Limb (tissue), 2 donors: ENCODE results near the gene RPL10A.

ENCODE experiments used
- DNase-seq, 2 donors: peaks; one replicate each; pipeline ENCODE4 v3.0.0-alpha.2; 2016; ENCODE audit errors: extremely low spot score in 2 of 2

RPL10A gene

DNA sequence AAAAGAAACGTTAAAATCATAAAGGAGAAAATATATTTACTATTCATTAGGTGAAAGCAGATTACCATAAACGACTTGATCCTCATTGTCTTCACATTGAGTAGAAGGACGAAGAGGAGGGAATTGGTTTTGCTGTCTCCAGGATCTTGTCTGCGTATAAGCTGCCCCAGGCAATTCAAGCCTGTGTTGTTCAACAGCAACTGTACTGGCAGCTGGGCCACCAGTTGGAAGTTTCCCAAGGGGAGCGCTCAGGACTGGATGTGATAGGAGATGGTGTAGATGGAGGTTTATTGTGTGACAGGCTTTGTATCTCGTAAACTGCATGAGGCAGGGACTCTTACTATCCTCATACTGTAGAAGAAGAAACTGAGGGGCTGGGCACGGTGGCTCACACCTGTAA, 20.0 kb upstream of the RPL10A start:
- no peak for DNase-seq

DNA sequence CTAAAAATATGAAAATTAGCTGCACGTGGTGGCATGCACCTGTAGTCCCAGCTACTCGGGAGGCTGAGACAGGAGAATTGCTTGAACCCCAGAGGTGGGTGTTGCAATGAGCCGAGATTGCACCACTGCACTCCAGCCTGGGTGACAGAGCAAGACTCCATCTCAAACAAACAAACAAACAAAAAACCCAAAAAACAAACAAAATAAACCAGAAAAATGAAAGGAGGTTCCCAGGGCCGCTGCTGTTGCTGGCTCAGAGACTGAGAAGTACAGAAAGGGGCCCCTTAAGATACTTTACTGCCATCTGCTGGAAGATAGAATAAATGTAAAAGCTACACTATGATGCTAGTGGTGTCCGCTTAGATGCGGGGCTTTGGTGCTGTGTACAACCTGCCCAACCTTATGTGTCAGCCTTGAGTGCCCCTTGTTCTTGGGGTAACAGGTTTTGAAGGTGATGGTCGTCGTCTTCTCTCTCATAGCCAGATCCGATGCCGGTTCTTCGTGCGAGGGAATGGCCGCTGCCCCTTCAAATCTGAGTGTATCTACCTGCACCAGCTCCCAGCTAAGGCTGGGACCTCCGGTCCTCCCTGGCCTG, 18.8 kb upstream of the RPL10A start:
- DNase-seq: peak in 1 of 2 donors; percentile 88

DNA sequence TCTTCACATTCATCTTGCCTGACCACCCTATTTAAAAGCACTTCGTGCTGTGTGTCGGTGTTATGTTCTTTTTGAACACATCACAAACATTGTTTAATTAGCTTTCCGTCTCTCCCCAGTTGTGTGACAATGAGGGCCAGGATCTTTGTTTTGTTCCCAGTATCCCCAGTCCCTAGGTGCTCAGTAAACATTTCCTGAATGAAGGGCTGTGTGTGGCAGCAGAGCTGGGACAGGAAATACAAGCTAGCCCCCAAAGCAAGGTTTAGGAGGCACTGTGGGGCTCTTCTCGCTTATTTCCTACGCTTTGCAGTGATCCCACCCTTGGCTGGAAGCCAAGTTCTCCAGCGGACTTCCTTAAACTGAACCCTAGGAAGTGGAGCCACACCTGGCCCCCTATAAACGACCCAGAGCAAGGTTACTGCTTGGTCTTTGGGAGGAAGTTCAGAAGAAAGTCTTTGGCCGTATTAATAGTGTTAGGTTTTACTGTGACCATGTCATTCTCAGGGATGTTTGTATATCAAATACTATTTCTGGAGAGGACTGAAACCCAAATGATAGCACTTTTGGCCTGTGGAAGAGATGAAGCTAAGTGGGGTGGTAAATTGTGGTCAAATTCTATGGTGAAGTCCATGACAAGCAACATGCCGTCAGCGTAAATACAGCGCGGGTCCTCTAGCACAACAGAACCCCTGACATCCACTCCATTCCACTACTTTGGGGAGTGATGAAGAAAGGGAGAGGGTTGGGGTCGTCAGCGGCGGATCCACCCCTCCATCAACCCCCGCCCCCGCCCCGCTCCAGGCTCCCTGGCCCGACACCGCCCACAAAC, 16.6 kb upstream of the RPL10A start:
- DNase-seq: peak in 1 of 2 donors; percentile 51

DNA sequence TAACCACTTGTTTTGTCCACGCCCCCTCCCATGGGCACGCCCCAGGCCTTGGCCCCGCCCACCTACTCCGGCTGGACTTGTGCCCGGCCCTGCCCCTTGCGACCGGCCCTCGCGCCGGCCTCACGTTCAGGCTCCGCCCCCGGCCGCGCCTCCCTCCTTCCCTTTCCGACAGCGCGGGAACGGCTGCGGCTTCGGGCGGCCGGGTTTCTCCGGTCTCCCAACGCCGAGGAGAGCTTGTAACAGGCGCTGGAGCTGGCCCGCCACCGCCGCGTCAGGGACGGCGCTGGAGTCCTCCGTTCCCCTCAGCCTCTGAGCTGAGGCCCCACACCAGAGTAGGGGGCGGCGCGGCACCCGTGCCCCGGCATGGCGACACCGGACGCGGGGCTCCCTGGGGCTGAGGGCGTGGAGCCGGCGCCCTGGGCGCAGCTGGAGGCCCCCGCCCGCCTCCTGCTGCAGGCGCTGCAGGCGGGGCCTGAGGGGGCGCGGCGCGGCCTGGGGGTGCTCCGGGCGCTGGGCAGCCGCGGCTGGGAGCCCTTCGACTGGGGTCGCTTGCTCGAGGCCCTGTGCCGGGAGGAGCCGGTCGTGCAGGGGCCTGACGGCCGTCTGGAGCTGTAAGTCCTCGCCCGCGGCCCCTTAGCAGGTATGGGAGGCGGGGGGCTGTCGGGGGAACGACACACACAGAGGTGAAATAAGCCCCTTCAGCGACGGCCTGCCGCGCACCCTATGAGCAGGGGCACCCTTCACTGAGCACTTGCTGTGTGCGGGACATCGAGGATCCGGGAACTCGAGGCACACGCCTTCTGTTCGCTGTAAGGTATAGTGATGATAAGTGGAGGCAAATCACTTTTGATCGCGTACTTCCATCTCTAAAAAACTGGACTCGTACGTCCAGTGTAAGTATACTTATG, 15.8 kb upstream of the RPL10A start, which contains the start of gene FANCE:
Gene FANCE, plus strand, starts transcription at position 156 of the 908 bp plus-strand sequence. Its CDS starts 208 bp downstream, at position 364.
- peak; percentile 91 to 99 for DNase-seq

DNA sequence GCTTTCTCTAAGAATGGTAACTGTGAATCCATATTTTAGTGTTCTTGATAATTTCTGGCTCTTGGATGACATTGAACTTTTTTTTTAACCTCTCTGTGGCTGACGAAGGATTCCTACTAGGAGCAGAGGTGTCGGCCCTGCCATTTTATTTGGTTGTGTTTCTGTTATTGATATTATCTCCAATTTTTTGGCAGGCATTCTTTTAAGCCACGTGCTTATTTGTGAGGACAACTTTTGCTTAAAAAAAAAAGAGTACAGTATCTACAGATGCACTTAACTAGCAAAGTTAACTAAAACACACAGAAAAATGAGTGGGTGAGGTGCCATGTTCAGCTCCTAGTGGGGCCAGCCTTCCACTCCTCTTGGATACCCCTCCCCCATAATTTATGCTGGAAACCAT, 15.0 kb upstream of the RPL10A start:
- DNase-seq: no peak

DNA sequence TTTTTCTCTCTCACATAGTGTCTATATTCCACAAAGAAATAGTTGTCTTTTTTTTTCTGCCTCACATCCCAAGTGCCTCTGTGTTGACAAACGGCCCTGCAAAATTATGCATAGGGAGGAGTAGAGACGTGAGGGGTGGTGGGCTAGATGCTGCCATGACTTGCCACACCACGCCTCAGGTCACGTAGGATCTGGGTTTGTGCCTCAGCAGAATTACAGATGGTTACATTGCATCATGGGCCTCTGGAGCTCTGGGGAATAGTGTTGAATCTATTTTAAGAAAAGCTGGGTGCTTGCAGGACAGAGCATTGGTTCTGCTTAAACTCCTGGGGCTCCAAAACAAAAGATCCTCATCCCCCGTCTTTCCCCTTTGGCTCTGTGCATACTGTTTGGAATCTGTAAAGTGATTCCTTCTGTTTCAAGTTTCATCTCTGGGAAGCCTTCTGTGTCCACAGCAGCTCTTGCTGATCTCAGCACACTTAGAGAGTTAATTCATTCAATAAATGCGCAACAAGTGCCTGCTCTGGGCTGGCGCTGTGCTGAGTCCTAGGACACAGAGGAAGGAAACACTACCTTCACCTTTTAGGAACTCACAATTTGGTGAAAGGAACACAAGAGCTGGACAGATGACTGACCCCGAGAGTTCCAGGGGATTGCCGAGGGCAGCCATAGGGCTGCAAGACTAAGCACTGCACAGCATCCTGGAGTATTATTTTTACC, 13.7 kb upstream of the RPL10A start:
- DNase-seq: no peak

DNA sequence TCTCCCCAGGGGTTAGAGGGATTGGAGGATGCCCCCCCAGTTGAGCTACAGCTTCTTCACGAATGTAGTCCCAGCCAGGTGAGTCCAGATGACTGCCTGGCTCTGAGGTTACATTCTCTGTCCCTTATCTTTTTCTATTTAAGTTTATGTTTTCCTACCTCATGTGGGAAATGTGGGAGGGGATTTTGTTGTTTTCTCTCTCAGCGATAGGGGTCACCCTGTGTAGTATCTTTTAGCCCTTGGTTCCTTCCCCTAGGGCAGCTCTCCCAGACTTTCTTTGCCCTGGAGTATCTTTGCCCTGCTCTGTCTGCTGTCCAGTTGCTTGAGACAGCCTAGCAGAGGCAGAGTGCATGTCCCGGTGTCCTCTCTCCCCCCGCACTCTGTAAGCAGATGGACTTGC, 10.3 kb upstream of the RPL10A start:
- no peak for DNase-seq

DNA sequence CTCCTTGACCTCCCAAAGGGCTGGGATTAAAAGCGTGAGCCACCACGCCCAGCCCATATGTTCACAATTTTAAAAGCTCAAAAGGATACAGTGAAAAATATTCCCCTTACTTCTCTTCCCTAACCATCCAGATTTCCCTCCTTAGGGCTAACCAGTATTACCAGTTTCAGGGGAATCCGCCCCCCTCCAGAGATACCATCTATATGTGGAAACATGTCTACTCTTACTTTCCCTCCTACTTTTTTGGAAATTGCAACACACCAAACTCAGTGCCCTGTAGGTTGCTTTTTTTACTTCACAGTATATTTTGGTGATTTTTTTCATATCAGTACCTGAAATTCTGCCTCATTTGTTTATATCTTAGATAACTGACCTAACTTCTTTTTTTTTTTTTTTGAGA, 6.9 kb upstream of the RPL10A start:
- DNase-seq: no peak

DNA sequence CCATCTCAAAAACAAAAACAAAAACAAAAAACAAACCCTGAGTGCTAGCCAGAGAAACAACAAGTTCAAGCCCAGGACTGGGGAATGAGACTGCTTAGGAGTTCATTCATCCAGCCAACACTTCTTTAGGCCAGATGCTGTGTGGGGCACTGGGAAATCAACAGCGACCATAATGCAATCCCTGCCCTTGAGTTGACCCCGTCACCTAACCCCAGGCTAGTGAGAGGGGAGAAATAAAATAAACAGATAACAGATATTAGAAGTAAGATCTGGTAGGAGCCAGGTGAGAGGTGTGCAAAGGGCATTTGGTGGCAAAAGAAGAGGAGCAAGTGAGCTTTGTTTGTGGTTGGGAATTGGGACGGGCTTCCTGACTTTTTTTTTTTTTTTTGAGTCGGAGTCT, 4.9 kb upstream of the RPL10A start:
- no peak for DNase-seq

DNA sequence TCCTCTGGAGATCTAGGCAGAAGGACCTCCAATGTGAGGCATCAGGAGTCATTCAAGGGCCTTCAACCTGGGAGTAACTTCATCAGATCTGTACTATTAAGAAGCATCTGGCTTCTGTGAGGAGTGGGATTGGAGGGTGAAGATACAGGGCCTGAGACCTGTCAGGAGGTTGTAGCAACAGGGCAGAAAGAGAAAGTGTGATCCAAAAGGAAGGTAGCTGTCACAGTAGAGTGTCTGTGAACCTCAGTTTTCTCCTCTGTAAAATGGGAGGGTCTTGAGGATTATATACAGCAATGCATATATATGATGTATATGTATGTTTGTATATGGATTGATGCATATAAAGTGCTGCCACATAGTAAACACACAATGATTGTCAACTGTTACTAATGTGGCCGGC, 2.6 kb upstream of the RPL10A start:
- no peak for DNase-seq

DNA sequence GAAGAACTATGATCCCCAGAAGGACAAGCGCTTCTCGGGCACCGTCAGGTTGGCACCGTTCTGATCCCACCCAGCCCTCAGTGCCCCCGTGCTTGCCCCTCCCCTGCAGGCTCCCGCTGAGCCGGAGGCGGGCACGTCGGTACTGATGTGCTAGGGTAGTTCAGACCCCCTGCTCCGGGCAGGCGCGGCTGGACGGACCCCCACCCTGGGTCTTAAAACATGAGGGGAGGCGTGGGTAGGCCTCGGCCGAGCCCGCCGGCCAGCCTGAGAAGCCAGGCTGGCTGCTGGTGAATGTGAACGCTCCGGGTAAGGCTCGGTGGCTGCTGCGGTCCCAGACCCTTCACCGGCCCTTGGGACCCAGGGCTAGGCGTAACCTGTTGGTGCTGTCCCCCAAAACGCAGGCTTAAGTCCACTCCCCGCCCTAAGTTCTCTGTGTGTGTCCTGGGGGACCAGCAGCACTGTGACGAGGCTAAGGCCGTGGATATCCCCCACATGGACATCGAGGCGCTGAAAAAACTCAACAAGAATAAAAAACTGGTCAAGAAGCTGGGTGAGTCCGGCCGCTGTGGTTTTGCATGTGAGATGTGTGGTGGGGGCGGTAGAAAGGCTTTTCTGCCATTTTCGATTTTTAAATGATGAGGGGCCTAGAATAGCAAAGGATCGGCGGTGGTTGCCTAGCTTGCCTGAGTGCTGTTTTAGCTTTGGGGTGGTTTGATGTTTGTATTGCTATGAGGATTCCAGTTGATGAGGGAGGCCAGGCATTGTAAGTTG, 964 bp downstream of the RPL10A start:
- DNase-seq: no peak

DNA sequence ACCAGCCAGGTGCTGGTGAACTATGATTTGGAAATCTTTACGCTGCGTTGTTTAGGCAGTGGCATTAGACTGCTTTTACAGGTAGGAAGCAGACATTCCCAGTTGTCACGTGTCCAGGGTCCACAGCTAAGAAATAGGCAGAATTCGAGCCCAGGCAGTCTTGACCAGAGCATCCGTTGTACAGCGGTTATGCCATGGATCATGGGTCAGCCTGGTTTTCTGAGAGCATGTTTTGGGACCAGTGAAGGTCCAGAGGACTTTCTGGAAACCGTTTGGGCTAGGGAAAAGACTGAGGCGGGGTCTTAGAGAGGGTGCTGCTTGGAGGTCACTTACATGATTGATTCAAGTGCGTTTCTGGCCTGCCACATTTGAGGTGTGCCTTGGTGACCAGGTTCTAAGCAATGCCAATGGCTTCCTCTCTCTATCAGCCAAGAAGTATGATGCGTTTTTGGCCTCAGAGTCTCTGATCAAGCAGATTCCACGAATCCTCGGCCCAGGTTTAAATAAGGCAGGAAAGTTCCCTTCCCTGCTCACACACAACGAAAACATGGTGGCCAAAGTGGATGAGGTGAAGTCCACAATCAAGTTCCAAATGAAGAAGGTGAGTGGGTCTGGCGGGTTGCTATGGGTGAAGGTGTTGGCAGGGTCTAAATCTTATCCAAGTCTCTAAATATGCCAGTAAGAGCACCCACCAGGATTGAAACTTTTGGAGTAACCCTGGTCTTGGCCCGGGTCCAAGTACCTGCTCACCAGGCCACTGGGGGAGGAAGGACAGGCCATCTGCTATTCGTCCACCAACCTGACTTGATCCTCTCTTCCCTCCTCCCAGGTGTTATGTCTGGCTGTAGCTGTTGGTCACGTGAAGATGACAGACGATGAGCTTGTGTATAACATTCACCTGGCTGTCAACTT, 1.8 kb downstream of the RPL10A start:
- no peak for DNase-seq

DNA sequence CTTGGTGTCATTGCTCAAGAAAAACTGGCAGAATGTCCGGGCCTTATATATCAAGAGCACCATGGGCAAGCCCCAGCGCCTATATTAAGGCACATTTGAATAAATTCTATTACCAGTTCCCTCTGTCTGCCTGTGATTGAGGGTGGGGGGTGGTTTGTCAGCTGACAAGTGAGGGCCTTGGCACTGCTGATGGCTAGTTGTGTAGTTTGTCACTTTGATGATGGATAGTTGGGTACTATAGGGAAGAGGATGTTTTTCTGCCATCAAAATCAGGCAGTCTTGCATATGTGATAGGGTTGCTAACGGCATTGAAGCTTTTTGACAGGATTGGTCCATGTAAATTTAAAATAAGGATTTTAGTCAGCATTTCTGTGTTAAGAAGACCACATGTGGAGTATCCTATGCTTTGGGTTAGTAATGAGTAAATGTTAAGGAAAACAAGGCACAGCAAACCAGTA, 2.5 kb downstream of the RPL10A start:
- DNase-seq: no peak

DNA sequence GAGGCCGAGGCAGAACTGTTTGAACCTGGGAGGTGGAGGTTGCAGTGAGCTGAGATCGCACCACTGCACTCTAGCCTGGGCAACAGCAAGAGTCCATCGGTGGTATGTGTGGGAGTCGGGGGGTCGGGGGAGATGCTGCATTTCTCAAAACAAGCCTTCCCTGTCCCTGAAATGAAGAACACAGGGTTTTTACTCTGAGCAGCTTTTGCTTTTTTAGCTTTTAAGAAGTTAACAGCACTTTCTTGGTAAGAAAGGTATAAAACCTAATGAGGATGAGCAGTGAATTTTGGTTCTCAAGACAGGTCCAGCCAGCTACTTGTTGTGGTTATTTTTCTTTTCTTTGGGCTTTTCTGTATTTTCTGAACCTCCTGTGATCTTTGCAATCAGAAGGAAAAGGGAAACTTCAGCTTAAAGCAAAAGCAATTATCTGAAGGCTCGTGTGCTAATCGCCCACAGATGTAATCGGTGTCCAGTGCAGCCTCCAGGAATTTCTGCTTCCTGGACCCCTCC, 3.7 kb downstream of the RPL10A start:
- no peak for DNase-seq

DNA sequence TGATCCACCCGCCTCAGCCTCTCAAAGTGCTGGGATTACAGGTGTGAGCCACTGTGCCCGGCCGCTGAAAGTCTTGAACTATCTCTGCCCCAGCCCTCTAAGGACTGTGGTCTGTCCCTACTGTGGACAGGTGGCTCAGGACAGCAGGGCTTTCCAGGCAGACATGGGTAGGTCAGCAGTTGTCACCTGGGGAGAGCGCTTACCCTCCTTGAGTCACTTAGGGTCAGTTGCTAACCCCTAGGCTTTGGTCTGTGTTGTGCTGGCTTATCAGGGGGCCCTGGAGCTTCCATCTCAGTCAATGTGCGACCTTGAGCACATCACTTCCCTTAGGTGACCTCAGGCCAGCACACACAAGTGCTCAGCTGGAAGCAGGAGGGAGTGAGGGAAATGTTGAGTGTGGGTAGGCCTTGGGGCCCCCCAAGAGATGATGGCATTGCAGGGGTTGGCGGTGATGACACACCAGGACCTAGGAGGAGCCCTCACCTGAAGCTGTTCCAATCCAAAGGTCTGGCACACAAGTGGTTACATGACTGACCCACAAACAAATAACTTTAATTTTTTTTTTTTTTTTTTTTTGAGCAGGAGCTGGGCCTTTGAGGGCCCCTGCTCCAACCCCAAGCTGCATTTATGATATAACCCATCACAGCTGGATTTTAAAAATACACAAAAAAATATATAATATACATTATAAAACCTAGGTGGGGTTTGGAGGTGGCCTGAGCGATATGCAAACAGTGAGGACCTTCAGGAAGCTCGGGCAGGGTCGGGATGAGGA, 5.1 kb downstream of the RPL10A start:
- no peak for DNase-seq

DNA sequence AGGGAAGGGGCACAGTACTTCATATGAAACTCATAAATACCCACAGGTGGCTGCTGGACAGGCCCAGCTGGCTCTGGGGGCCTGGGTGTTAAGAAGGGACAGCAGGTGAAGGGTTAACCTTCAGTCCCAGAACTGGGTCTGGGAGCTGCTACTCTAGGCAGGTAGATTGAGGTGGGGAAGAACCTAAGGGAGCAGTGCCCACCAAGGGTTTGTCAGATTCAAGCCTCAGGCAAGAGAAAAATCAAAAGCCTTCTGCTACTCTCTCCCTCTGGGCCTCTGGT, 5.6 kb downstream of the RPL10A start:
- no peak for DNase-seq

DNA sequence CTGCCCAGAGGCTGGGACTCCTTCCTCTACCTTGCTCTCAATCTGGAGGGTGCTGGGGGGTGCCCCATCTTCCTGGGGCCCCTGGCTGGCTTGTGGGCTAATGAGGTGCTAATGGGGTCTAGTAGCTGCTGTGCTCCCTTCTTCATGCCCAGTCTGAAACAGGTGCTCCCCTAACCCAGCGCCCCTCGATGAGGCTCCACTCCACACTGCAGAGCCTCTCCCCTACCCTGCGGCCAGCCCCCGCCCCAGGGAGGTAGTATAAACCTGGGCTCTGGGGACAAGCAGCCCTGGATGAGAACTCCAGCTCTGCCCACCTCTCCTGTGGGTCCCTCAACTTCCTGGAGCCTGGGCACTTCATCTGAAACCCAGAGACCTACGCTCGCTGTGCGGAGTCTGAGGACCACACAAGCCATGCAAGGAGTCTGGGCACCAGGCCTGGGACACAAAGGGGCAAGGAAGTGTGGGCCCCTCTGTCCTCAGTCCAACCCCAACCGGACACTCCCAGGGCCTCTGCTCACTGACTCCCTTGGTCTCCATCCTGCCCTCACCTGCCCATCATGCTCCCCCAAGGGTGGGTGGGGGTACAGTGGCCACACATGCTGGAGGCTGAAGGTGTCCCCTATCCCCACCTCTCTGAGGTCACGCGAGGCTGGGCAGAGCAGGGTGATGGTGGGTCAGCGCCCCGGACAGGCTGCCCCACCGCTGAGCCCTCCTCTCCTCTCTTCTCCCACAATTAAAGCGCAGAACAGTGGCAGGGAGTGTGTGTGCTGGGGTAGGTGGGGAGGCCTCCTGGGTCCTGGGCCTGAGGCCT, 6.1 kb downstream of the RPL10A start:
- no peak for DNase-seq
